ENCODE results near the gene TMEM119.

TMEM119 gene

GRCh38 chr12:108600702-108601007, 2.8 kb upstream of the TMEM119 start:
- DNase-seq (ENCODE audit: low spot score) = no peak
- TF ChIP-seq, protein P1, sequence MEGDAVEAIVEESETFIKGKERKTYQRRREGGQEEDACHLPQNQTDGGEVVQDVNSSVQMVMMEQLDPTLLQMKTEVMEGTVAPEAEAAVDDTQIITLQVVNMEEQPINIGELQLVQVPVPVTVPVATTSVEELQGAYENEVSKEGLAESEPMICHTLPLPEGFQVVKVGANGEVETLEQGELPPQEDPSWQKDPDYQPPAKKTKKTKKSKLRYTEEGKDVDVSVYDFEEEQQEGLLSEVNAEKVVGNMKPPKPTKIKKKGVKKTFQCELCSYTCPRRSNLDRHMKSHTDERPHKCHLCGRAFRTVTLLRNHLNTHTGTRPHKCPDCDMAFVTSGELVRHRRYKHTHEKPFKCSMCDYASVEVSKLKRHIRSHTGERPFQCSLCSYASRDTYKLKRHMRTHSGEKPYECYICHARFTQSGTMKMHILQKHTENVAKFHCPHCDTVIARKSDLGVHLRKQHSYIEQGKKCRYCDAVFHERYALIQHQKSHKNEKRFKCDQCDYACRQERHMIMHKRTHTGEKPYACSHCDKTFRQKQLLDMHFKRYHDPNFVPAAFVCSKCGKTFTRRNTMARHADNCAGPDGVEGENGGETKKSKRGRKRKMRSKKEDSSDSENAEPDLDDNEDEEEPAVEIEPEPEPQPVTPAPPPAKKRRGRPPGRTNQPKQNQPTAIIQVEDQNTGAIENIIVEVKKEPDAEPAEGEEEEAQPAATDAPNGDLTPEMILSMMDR (IDR thresholded peaks at IDR 0.05; ENCODE audit: borderline replicate concordance, control extremely low read depth, extremely low read depth, insufficient read depth, missing control alignments) = no peak
- in situ Hi-C loops (cut with MboI; ENCODE audit: low sequenced_read_pairs, unreplicated experiment) = no loop called here

- no peak for DNase-seq (ENCODE audit: low spot score)
- TF ChIP-seq, protein P1 (IDR thresholded peaks at IDR 0.05; ENCODE audit: borderline replicate concordance, control extremely low read depth, extremely low read depth, insufficient read depth, missing control alignments) = no peak
- in situ Hi-C loops (cut with MboI; ENCODE audit: low sequenced_read_pairs, unreplicated experiment) = no loop called here
Measured at GRCh38 chr12:108599948-108600701, 2.2 kb upstream of the TMEM119 start.

GRCh38 chr12:108599541-108599940, 1.7 kb upstream of the TMEM119 start:
- in situ Hi-C loops (cut with MboI; ENCODE audit: low sequenced_read_pairs, unreplicated experiment) = no loop called here
- TF ChIP-seq, protein P1 (IDR thresholded peaks at IDR 0.05; ENCODE audit: borderline replicate concordance, control extremely low read depth, extremely low read depth, insufficient read depth, missing control alignments) = no peak
- no peak for DNase-seq (ENCODE audit: low spot score)

GRCh38 chr12:108598553-108599250, 818 bp upstream of the TMEM119 start:
- TF ChIP-seq, protein P1 (IDR thresholded peaks at IDR 0.05; ENCODE audit: borderline replicate concordance, control extremely low read depth, extremely low read depth, insufficient read depth, missing control alignments) = no peak
- DNase-seq (ENCODE audit: low spot score) = no peak
- in situ Hi-C loops (cut with MboI; ENCODE audit: low sequenced_read_pairs, unreplicated experiment) = no loop called here

DNA sequence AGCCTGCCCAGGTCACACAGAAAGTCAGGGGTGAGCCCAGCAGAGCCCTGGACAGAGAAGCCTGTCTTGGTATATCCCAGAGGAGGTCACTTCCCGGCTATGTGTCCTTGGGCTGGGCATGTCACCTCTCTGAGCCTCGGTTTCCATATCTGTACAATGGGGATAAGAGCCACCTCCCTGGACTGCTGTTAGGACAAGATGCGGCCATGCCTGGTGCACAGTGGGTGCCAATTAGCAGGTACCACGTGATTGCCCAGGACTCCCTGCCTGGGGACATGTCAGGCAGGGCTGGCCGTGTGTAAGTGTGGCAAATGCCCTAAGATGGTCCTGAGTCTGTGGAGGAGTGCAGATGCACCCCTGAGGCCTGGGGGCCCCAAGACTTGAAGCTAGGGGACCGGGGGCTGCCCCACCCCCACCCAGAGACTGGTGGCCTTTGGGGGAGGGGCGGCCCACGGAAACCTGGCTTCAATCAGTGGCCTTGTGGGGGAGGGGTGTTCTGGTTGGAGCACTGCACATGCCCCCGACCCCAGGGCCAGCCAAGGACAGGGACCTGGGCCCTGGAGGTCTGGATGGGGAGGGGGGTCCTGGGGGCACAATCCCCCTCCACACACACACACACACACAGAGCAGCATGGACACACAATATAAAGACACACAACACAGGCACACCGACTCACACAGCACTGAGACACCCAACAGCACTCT, 878 bp downstream of the TMEM119 start:
- TF ChIP-seq, protein P1 (IDR thresholded peaks at IDR 0.05; ENCODE audit: borderline replicate concordance, control extremely low read depth, extremely low read depth, insufficient read depth, missing control alignments) = no peak
- no peak for DNase-seq (ENCODE audit: low spot score)
- in situ Hi-C loops (cut with MboI; ENCODE audit: low sequenced_read_pairs, unreplicated experiment) = no loop called here

- in situ Hi-C loops (cut with MboI; ENCODE audit: low sequenced_read_pairs, unreplicated experiment) = no loop called here
- no peak for DNase-seq (ENCODE audit: low spot score)
- TF ChIP-seq, protein P1 (IDR thresholded peaks at IDR 0.05; ENCODE audit: borderline replicate concordance, control extremely low read depth, extremely low read depth, insufficient read depth, missing control alignments) = no peak
Measured at GRCh38 chr12:108595711-108596647, 1.9 kb downstream of the TMEM119 start.
